HUES6 (cell line): ENCODE data around the gene TNFSF4.

Experiments used
- H3K27ac ChIP-seq: 2 replicates; pipeline ENCODE4 v1.7.0; 2013; ENCODE audit warnings: low read depth, mild to moderate bottlenecking, low read length, inconsistent platforms
- H3K27me3 ChIP-seq: 2 replicates; pipeline ENCODE4 v1.6.1; 2013; ENCODE audit warnings: low read length; ENCODE audit not compliant: control insufficient read depth, insufficient read depth
- H3K36me3 ChIP-seq: 2 replicates; pipeline ENCODE4 v1.6.1; 2013; ENCODE audit warnings: low read length; ENCODE audit not compliant: control insufficient read depth, insufficient read depth
- H3K4me1 ChIP-seq: 2 replicates; pipeline ENCODE4 v1.6.1; 2013; ENCODE audit warnings: low read length; ENCODE audit not compliant: control insufficient read depth, insufficient read depth
- H3K4me3 ChIP-seq: 2 replicates; pipeline ENCODE4 v1.5.1; 2013; ENCODE audit warnings: low read depth, low read length
- H3K9ac ChIP-seq: one replicate; pipeline ENCODE4 v1.6.1; 2013; ENCODE audit warnings: mild to moderate bottlenecking, low read length
- H3K9me3 ChIP-seq: 2 replicates; pipeline ENCODE4 v1.6.1; 2013; ENCODE audit warnings: low read depth, low read length; ENCODE audit not compliant: control insufficient read depth, insufficient read depth

The TNFSF4 gene

DNA sequence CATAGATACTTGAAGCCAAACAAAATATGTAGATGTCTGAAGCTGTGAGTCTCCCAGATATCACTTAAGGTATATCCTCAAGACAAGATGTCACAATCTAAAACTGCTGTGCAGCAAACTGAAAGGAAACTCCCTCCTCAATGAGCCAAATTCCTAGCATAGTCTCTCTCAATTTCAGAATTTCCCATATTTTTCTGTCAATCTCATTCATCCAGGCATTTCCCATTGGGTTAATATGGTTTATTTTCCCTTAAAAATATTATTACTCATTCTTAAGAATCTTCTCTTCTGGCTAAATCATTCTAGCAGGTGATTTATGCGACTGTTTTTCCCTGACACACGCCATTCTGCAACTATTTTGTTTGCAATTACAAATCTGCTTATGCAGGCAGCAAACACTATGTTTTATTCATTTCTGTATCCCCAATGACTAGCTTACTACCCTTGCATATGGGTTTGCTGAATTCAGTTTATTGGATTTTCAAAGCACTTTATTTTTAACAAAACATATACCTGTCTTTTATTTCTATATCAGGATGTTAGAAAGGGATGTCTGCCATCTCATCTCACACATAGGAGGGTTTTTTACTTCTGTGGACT is 69.9 kb downstream of the TNFSF4 start:
- H3K27ac ChIP-seq: no peak overlapping the region
- no peak overlapping the region for H3K9ac ChIP-seq
- H3K4me1 ChIP-seq: 0 out of 2 replicates have a peak, but pooled peaks cover 1% of the 10 kb centered on the region
- H3K4me3 ChIP-seq: no peak overlapping the region
- no peaks in the 10 kb centered on the region for H3K27me3 ChIP-seq
- H3K9me3 ChIP-seq: no peaks in the 10 kb centered on the region
- H3K36me3 ChIP-seq: no peaks in the 10 kb centered on the region

DNA sequence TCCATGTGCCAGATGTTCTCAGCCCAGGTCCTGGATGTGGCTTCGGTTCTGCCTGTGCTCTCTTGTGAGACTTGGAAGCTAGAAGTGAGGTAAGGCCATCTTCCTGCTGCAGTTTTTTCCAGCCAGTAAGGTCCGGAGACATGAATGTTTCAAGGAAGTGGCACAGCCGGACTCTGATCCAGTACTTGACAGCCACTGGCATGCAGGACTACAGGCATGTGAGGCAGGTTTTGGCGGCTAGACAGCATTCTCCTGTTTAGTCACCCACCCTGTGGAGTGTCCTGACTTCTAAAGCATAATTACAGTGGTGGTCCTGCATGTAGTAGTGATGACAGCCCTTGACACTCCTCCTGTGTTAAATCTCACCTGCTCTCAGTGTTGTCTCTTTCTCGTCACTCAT is 72.3 kb downstream of the TNFSF4 start:
- no peak overlapping the region for H3K27ac ChIP-seq
- no peaks in the 10 kb centered on the region for H3K36me3 ChIP-seq
- H3K4me3 ChIP-seq: no peak overlapping the region
- no peaks in the 10 kb centered on the region for H3K27me3 ChIP-seq
- no peak overlapping the region for H3K9ac ChIP-seq
- no peaks in the 10 kb centered on the region for H3K9me3 ChIP-seq
- 0 out of 2 replicates have a peak, but pooled peaks cover 3% of the 10 kb centered on the region for H3K4me1 ChIP-seq

DNA sequence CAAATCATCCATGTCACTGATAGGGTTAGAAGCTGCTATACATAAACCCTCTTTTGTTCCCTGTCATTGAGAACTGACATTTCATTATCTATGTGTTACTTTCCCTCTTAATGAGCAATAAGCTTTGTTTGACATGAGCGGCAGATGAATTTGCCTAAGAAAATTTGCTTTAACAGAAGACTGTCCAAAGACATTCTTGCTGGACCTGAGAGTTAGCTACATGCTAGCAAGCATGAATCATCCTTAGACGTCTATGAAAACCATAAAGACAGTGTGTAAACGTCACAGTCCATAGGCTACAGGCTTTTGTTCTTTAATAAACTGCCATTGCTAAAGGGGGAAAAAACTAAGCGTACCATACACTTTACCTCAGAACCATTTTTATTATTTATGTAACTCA is 73.1 kb downstream of the TNFSF4 start:
- Histone ChIP-seq H3K36me3 (no peaks in the 10 kb centered on the region), H3K9ac (no peak overlapping the region), H3K27ac (no peak overlapping the region), H3K27me3 (no peaks in the 10 kb centered on the region), H3K9me3 (no peaks in the 10 kb centered on the region), H3K4me3 (no peak overlapping the region), H3K4me1 (0 out of 2 replicates have a peak, but pooled peaks cover 3% of the 10 kb centered on the region)
